SK-N-SH treated with all-trans-retinoic acid at 6 μM for 48 hours (cell line): ENCODE measurements around the gene RBM44.
A peak's percentile ranks its signal among the peaks of the same experiment; 100 is the strongest.

ENCODE experiments used
- ATAC-seq: fragments of 200-7000 bp; cut with Tn5 transposase; 3 replicates; pipeline ENCODE4 v1.9.1; 2020; ENCODE audit warnings: mild to moderate bottlenecking, moderate library complexity
- ARNTL ChIP-seq: fragments of 450-650 bp; formaldehyde crosslinking; IDR thresholded peaks from 2 replicates; pipeline ENCODE4 v1.5.0; 2020; ENCODE audit warnings: low read depth, mild to moderate bottlenecking, moderate library complexity, borderline replicate concordance
- BACH2 ChIP-seq: fragments of 250-450 bp; sonication (Bioruptor Pico); IDR thresholded peaks from 2 replicates; pipeline ENCODE4 v1.9.0; 2021; ENCODE audit warnings: mild to moderate bottlenecking, borderline replicate concordance
- CSDC2 ChIP-seq: fragments of 250-450 bp; sonication (Bioruptor Pico); IDR thresholded peaks from 2 replicates; pipeline ENCODE4 v1.5.0; 2020; ENCODE audit warnings: mild to moderate bottlenecking, moderate library complexity
- ESRRG ChIP-seq: fragments of 250-450 bp; sonication (Bioruptor Pico); IDR thresholded peaks from 2 replicates; pipeline ENCODE4 v1.6.1; 2021; ENCODE audit warnings: mild to moderate bottlenecking
- GLIS3 ChIP-seq: fragments of 250-450 bp; sonication (Bioruptor Pico); IDR thresholded peaks from 2 replicates; pipeline ENCODE4 v1.5.0; 2020; ENCODE audit warnings: mild to moderate bottlenecking, moderate library complexity
- ISL1 ChIP-seq: fragments of 250-450 bp; sonication (Bioruptor Pico); IDR thresholded peaks from 2 replicates; pipeline ENCODE4 v2.1.2; 2022; ENCODE audit warnings: mild to moderate bottlenecking, moderate library complexity
- OSR1 ChIP-seq: fragments of 250-450 bp; sonication (Bioruptor Pico); IDR thresholded peaks from 2 replicates; pipeline ENCODE4 v1.8.0; 2022; ENCODE audit warnings: moderate library complexity, mild to moderate bottlenecking, inconsistent platforms
- POU6F1 ChIP-seq: fragments of 250-450 bp; sonication (Bioruptor Pico); IDR thresholded peaks from 2 replicates; pipeline ENCODE4 v1.8.0; 2021; ENCODE audit warnings: low read depth, mild to moderate bottlenecking, moderate library complexity, borderline replicate concordance
- PPARA ChIP-seq: fragments of 250-450 bp; sonication (Bioruptor Pico); IDR thresholded peaks from 2 replicates; pipeline ENCODE4 v1.5.0; 2020; ENCODE audit warnings: mild to moderate bottlenecking, borderline replicate concordance
- RARB ChIP-seq: fragments of 250-450 bp; sonication (Bioruptor Pico); IDR thresholded peaks from 2 replicates; pipeline ENCODE4 v1.8.0; 2021; ENCODE audit warnings: mild to moderate bottlenecking, moderate library complexity
- ZC3H10 ChIP-seq: fragments of 250-450 bp; sonication (Bioruptor Pico); IDR thresholded peaks from 2 replicates; pipeline ENCODE4 v1.5.1; 2021; ENCODE audit warnings: mild to moderate bottlenecking, moderate library complexity
- ZFP3 ChIP-seq: fragments of 250-450 bp; sonication (Bioruptor Pico); IDR thresholded peaks from 2 replicates; pipeline ENCODE4 v1.5.0; 2020; ENCODE audit warnings: mild to moderate bottlenecking, moderate library complexity
- ZFP30 ChIP-seq: fragments of 450-650 bp; formaldehyde crosslinking; IDR thresholded peaks from 2 replicates; pipeline ENCODE4 v1.5.0; 2022; ENCODE audit warnings: mild to moderate bottlenecking, moderate library complexity
- ZNF565 ChIP-seq: fragments of 450-650 bp; formaldehyde crosslinking; conservative IDR thresholded peaks from 2 replicates; pipeline ENCODE4 v1.5.0; 2020; ENCODE audit warnings: low read depth, mild to moderate bottlenecking, moderate library complexity
- ZNF70 ChIP-seq: fragments of 450-650 bp; formaldehyde crosslinking; IDR thresholded peaks from 2 replicates; pipeline ENCODE4 v1.5.0; 2020; ENCODE audit warnings: mild to moderate bottlenecking, moderate library complexity
- ZNF8 ChIP-seq: fragments of 450-650 bp; formaldehyde crosslinking; IDR thresholded peaks from 2 replicates; pipeline ENCODE4 v1.5.0; 2020; ENCODE audit warnings: mild to moderate bottlenecking, moderate library complexity
- TF ChIP-seq, protein P1 (sequence below): fragments of 250-450 bp; sonication (Bioruptor Pico); IDR thresholded peaks from 2 replicates; pipeline ENCODE4 v1.5.0; 2020; ENCODE audit warnings: mild to moderate bottlenecking, moderate library complexity
- TF ChIP-seq, protein P2 (sequence below): fragments of 250-450 bp; sonication (Bioruptor Pico); IDR thresholded peaks from 2 replicates; pipeline ENCODE4 v1.5.1; 2021; ENCODE audit warnings: mild to moderate bottlenecking, moderate library complexity
- TF ChIP-seq, protein P3 (sequence below): fragments of 250-450 bp; sonication (Bioruptor Pico); IDR thresholded peaks from 2 replicates; pipeline ENCODE4 v1.5.1; 2020; ENCODE audit warnings: low read depth, mild to moderate bottlenecking, moderate library complexity

The RBM44 gene

DNA sequence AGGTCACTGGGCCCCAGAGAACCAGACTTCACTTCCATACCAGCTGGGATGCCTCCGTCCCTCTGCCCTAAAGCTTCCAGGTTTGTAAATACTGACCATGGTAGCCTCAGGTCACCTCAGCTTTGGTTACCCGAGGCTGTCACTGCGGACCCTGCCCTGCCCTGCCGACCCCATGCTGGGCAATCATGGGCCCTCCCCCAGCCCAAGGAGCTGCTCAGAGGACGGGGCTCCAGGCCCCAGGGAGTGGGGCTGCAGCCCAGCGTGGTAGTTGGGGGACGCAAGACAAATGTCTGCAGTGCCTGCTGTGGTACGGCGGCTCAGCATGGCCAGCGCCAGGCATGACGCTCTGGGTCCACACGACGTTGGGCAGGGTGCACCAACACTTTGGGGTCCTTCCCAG, 86.1 kb downstream of the RBM44 start (continued):
- TF ChIP-seq, protein P1, sequence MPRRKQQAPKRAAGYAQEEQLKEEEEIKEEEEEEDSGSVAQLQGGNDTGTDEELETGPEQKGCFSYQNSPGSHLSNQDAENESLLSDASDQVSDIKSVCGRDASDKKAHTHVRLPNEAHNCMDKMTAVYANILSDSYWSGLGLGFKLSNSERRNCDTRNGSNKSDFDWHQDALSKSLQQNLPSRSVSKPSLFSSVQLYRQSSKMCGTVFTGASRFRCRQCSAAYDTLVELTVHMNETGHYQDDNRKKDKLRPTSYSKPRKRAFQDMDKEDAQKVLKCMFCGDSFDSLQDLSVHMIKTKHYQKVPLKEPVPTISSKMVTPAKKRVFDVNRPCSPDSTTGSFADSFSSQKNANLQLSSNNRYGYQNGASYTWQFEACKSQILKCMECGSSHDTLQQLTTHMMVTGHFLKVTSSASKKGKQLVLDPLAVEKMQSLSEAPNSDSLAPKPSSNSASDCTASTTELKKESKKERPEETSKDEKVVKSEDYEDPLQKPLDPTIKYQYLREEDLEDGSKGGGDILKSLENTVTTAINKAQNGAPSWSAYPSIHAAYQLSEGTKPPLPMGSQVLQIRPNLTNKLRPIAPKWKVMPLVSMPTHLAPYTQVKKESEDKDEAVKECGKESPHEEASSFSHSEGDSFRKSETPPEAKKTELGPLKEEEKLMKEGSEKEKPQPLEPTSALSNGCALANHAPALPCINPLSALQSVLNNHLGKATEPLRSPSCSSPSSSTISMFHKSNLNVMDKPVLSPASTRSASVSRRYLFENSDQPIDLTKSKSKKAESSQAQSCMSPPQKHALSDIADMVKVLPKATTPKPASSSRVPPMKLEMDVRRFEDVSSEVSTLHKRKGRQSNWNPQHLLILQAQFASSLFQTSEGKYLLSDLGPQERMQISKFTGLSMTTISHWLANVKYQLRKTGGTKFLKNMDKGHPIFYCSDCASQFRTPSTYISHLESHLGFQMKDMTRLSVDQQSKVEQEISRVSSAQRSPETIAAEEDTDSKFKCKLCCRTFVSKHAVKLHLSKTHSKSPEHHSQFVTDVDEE (CRISPR knock-in tag): no peak

GRCh38 chr2:237885111-237885930, 86.7 kb downstream of the RBM44 start:
- ATAC-seq: no peak
- TF ChIP-seq RARB (no peak), GLIS3 (CRISPR knock-in tag) (no peak), ISL1 (CRISPR knock-in tag) (no peak), ZNF70 (CRISPR knock-in tag) (no peak), ZNF8 (CRISPR knock-in tag) (no peak), BACH2 (CRISPR knock-in tag) (no peak), OSR1 (CRISPR knock-in tag) (no peak), ZFP3 (CRISPR knock-in tag) (no peak), ZFP30 (CRISPR knock-in tag) (no peak), ARNTL (no peak), ESRRG (CRISPR knock-in tag) (no peak), ZNF565 (CRISPR knock-in tag) (no peak), PPARA (CRISPR knock-in tag) (no peak), POU6F1 (CRISPR knock-in tag) (no peak), ZC3H10 (CRISPR knock-in tag) (no peak)
- TF ChIP-seq, protein P2, sequence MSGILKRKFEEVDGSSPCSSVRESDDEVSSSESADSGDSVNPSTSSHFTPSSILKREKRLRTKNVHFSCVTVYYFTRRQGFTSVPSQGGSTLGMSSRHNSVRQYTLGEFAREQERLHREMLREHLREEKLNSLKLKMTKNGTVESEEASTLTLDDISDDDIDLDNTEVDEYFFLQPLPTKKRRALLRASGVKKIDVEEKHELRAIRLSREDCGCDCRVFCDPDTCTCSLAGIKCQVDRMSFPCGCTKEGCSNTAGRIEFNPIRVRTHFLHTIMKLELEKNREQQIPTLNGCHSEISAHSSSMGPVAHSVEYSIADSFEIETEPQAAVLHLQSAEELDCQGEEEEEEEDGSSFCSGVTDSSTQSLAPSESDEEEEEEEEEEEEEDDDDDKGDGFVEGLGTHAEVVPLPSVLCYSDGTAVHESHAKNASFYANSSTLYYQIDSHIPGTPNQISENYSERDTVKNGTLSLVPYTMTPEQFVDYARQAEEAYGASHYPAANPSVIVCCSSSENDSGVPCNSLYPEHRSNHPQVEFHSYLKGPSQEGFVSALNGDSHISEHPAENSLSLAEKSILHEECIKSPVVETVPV (CRISPR knock-in tag): no peak
- TF ChIP-seq, protein P1 (CRISPR knock-in tag): no peak
- TF ChIP-seq, protein P3, sequence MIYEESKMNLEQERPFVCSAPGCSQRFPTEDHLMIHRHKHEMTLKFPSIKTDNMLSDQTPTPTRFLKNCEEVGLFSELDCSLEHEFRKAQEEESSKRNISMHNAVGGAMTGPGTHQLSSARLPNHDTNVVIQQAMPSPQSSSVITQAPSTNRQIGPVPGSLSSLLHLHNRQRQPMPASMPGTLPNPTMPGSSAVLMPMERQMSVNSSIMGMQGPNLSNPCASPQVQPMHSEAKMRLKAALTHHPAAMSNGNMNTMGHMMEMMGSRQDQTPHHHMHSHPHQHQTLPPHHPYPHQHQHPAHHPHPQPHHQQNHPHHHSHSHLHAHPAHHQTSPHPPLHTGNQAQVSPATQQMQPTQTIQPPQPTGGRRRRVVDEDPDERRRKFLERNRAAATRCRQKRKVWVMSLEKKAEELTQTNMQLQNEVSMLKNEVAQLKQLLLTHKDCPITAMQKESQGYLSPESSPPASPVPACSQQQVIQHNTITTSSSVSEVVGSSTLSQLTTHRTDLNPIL (CRISPR knock-in tag): no peak

DNA sequence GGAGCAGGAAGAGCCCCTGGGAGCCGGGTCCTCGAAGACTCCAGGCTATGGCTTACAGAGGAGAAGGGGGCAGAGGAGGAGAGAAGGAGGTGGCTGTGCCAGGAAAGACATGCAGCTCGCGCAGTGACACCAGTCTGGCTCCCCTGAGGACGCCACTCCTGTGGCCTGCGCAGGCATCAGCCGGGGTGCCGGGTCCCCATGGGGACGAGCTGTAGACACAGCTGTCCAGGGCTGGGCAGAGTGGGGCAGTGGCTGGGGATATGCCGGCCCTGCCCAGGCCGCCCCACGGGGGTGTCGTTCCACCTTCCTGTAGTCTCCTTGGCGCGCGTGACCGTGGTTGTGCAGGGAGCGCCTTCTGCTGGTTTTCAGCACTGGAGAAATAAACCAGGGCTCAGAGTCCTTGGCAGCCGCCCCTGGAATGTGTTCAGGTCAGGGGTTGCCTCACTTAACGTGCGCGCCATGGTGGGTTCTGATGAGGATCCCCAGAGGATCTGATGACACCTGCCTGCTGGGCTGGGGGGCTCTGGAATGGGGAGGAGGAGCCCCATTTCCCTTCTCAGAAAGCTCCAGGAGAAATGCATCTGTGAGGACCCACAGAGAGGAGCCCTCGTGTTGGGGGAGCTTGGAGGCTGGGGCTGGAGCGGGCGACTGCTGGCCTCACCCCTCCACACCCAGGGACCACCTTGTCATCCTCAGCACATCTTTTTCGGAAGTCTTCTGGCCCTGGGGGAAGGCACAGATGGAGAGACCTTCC, 87.5 kb downstream of the RBM44 start:
- peak; percentile 56 for ATAC-seq
- TF ChIP-seq ZNF8 (CRISPR knock-in tag) (no peak), ZFP30 (CRISPR knock-in tag) (0 out of 2 replicates have a peak, but pooled peaks have one; percentile 6), ZC3H10 (CRISPR knock-in tag) (no peak), RARB (no peak), ARNTL (0 out of 2 replicates have a peak, but pooled peaks have one; percentile 9), ZFP3 (CRISPR knock-in tag) (no peak), CSDC2 (peak; percentile 69; the same call in 1 of the 2 replicates)
- TF ChIP-seq, protein P1 (CRISPR knock-in tag): peak; percentile 75
